ENCODE measurements around the gene HNRNPC.
A peak's percentile ranks its signal among the peaks of the same experiment; 100 is the strongest.
"Not testable (repeated sequence)": the region's sequence is repeated elsewhere in the genome, so short reads cannot be mapped to it uniquely, and the experiment has no call there.

The HNRNPC gene

GRCh38 chr14:21269252-21270046 lies at the start of gene HNRNPC:
Gene HNRNPC, minus strand, starts transcription at chr14:21269442. Its CDS starts 35,249 bp downstream, at chr14:21234193.
- DNase-seq (ENCODE audit: low read depth in 2 of 2), result peak; percentile 100

- no peak for DNase-seq (ENCODE audit: low read depth in 2 of 2)
Measured at GRCh38 chr14:21317398-21317797, 48.2 kb upstream of the HNRNPC start.

DNA sequence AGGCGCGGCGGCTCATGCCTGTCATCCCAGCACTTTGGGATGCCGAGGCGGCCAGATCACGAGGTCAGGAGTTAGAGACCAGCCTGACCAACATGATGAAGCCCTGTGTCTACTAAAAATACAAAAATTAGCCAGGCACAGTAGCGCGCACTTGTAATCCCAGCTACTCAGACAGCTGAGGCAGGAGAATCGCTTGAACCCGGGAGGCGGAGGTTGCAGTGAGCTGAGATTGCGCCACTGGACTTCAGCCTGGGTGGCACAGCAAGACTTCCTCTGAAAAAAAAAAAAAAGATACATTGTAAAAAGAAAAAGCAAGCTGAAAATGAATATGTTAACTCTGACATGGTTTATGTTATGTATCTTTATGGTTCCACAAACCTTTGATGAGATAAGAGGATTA lies 44.3 kb upstream of the HNRNPC start:
- DNase-seq (ENCODE audit: low read depth in 2 of 2), result no peak

DNA sequence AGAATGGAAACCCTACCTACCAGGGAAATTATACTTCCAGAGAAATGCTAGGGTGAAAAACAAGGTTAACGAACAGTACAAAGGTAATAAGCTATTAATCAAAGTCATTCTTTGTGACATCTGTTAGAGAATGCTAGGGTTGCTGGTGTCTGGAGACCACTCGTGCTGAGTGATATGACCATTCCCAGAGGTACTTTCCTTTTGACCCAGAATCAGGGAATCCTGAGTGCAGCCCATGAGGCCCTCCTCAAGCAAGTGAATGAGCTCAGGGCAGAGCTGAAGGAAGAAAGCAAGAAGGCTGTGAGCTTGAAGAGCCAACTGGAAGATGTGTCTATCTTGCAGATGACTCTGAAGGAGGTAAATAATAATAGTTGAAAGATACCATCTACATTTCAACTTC lies 42.4 kb upstream of the HNRNPC start:
- no peak for DNase-seq (ENCODE audit: low read depth in 2 of 2)

DNA sequence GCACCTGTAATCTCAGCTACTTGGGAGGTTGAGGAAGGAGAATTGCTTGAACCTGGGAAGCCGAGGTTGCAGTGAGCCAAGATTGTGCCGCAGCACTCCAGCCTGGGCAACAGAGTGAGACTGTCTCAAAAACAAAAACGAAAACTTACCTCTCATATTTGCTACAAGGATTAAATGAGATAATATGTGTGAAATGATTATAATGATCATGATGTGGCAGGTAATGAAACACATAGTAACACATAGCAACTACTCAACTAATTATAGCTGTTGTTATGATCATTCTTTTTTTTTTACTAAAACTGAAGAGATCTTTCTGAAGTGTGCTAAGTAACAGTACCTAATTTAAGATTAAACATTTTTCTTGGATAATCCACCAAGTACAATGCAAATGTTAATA lies 40.7 kb upstream of the HNRNPC start:
- no peak for DNase-seq (ENCODE audit: low read depth in 2 of 2)

DNA sequence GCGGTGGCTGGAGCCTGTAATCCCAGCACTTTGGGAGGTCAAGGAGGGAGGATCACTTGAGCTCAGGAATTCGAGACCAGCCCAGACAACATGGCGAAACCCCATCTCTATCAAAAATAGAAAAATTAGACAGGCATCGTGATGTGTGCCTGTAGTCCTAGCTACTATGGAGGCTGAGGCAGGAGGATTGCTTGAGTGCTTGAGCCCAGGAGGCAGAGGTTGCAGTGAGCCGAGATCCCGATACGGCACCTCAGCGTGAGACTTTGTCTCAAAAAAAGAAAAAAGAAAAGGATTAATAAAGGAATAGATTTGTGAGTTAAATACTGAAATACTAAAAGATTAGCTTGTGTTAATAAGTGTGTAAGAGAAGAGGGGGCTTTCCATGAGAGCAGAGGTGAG lies 40.0 kb upstream of the HNRNPC start:
- DNase-seq (ENCODE audit: low read depth in 2 of 2), result no peak

GRCh38 chr14:21308479-21309237 lies 39.4 kb upstream of the HNRNPC start:
- DNase-seq (ENCODE audit: low read depth in 2 of 2), result peak in 1 of 2 experiments; percentile 3

DNA sequence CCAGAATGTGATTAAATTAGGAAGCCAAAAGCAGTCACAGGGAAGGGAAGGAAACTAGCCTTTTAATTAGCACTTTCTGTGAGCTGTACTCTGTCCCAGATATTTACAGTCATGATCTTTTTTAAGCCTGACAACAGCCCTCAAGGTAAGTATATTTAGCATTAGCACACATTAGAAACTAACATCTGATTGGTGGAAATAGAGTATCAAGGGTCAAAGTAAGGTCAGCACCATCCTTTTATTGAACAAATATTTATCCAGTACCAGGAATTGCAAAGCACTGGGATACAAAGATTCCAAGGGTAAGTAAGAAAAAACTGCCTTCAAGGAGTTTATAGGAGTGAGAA lies 38.9 kb upstream of the HNRNPC start:
- no peak for DNase-seq (ENCODE audit: low read depth in 2 of 2)

DNA sequence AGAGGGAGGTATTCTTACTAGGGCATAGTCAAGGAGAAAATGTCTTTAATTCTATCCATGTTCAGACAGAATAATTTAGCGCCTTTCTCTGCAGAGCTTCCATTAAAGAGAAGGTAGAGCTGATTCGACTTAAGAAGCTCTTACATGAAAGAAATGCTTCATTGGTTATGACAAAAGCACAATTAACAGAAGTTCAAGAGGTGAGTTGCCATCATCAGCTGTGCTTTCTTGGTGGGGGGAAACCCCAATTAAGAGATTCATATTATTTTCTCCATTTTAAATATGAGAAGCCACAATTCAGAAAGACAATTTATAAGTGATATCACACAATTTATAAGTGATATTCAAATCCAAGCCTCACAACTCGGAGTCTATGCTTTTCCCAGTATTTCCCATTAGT lies 38.4 kb upstream of the HNRNPC start:
- no peak for DNase-seq (ENCODE audit: low read depth in 2 of 2)

GRCh38 chr14:21302836-21303140 lies 33.5 kb upstream of the HNRNPC start:
- DNase-seq (ENCODE audit: low read depth in 2 of 2), result not testable (repeated sequence)

DNA sequence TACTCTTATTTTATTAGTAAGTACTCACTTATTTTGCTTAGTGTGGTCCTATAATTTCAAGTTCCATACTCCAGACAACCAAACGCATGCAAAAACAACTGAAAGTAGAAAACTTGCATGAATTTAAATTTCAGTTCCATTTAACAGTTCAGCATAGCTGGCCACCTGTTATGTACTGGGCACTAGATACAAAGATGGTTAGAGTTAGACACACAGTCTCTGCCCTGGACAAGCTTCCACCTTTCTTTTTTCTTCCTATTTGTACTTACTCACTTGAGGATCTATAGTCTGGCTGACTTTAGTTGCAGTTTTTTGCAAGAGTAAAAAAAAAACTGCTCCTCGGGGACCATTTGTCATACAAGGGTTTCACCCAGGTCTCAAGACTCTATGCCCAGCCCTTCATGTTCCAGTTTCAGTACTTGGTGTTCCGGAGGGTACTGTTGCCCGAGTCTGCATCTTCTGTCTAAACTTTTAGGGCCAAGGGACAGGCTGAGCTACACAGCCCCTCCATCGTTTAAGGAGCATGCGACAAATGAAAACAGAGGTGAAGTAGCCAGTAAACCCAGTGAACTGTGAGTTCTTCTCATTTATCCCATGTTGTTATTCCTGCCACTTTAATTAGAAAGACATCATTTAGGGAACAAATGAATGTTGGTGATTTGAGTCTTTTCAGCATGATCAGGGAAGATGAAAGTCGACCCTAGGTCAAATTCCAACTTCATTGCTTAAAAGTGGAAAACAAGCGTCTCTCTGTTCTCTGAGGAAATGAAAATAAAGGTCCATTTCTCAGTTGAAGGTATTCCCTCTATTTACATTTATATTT lies 33.0 kb upstream of the HNRNPC start:
- no peak for DNase-seq (ENCODE audit: low read depth in 2 of 2)

DNA sequence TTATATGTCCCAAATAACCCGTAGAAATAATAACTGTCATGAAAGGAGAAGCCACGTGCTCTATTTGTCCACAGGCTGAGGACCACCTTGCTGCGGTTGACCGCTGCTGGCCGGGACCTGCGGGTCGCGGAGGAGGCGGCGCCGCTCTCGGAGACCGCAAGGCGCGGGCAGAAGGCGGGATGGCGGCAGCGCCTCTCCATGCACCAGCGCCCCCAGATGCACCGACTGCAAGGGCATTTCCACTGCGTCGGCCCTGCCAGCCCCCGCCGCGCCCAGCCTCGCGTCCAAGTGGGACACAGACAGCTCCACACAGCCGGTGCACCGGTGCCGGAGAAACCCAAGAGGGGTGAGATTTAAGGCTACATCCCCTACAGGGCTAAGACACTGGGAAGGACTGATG lies 31.6 kb upstream of the HNRNPC start:
- DNase-seq (ENCODE audit: low read depth in 2 of 2), result no peak

GRCh38 chr14:21299562-21300130 lies 30.4 kb upstream of the HNRNPC start:
- DNase-seq (ENCODE audit: low read depth in 2 of 2), result no peak

GRCh38 chr14:21298358-21298757 lies 29.1 kb upstream of the HNRNPC start:
- DNase-seq (ENCODE audit: low read depth in 2 of 2), result no peak

DNA sequence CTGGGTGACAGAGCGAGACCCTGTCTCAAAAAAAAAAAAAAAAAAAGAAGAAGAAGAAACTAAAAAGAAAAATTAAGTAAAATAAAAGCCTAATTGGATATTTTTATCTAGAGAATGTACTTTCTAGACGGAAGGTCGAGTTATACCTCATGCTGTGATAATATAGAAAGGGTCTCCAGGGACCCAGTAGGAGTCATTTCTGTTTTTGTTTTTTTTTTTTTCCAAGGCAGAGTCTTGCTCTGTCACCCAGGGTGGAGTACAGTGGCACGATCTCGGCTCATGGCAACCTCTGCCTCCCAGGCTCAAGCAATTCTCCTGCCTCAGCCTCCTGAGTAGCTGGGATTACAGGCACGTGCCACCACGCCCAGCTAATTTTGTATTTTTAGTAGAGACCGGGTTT lies 24.8 kb upstream of the HNRNPC start:
- DNase-seq (ENCODE audit: low read depth in 2 of 2), result not testable (repeated sequence)

DNA sequence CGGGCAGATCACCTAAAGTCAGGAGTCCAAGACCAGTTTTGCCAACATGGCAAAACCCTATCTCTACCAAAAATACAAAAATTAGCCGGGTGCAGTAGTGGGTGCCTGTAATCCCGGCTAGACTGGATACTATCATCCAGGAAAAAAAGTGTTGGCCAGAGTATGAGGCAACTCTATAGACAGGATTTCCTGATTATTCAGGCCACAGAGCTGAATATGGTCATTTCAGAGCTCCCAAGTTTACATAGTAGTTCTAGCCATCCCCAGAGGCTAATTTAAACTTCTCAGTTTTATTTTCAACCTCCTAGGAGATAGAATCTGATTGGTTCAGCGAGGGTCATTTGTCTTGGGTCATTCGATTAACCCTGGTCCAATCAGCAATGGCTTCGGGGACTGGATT lies 17.9 kb upstream of the HNRNPC start:
- no peak for DNase-seq (ENCODE audit: low read depth in 2 of 2)

- DNase-seq (ENCODE audit: low read depth in 2 of 2), result not testable (repeated sequence)
Measured at GRCh38 chr14:21286516-21286915, 17.3 kb upstream of the HNRNPC start.

GRCh38 chr14:21281917-21282316 lies 12.7 kb upstream of the HNRNPC start:
- not testable (repeated sequence) for DNase-seq (ENCODE audit: low read depth in 2 of 2)

GRCh38 chr14:21279783-21280182 lies 10.5 kb upstream of the HNRNPC start, which contains the start of gene RPGRIP1:
Gene RPGRIP1, plus strand, starts transcription at chr14:21280083. Its CDS starts 7,894 bp downstream, at chr14:21287977.
- no peak for DNase-seq (ENCODE audit: low read depth in 2 of 2)

DNA sequence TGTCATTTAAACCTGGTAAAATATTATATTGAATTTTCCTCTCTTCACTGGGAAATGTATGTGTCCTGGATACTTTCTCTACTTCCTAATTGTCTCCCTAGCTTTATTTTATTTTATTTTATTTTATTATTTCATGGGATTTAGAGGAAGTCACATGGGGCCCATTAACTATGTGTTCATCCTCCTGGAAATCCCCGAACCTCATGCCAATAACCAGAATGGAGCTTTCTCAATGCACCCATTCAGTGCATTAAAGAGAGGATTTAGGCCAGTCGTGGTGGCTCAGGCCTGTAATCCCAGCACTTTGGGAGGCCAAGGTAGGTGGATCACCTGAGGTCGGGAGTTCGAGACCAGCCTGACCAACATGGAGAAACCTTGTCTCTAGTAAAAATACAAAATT lies 9.4 kb upstream of the HNRNPC start:
- no peak for DNase-seq (ENCODE audit: low read depth in 2 of 2)

GRCh38 chr14:21275261-21275858 lies 6.1 kb upstream of the HNRNPC start:
- no peak for DNase-seq (ENCODE audit: low read depth in 2 of 2)

- not testable (repeated sequence) for DNase-seq (ENCODE audit: low read depth in 2 of 2)
Measured at GRCh38 chr14:21272661-21273060, 3.4 kb upstream of the HNRNPC start.

Measured in fibroblast of skin of left biceps (primary cell).